HepG2 (cell line): ENCODE measurements around the gene ETV6. TPM values are rescaled to one million over a fixed set of nuclear protein-coding genes. Genes with fewer than 3 reads are reported as not detected.

ENCODE experiments used
- ATAC-seq: fragments of 200-7000 bp; cut with Tn5 transposase; 3 replicates; pipeline ENCODE4 v1.9.1; 2020; ENCODE audit warnings: mild to moderate bottlenecking, moderate library complexity
- BruUV-seq: library from RNA; stranded (reverse); fragments of 400-500 nt; replicated peaks from 2 replicates; lab custom pipeline; 2021; lab: Mats Ljungman, UMichigan
- CTCF ChIA-PET: fragments of 300-600 bp; formaldehyde crosslinking; extraction: SDS; loops from one replicate; lab custom pipeline; 2021; ENCODE audit warnings: low total read pairs, inconsistent platforms, low intra/inter-chr PET ratio; lab: Yijun Ruan, JAX
- POLR2A ChIA-PET: fragments of 350-600 bp; sonication (Branson Sonifier 250); formaldehyde crosslinking; loops from one replicate; lab custom pipeline; 2020; ENCODE audit warnings: antibody characterized with exemption, inconsistent platforms; lab: Yijun Ruan, JAX
- DNase-seq: peaks from one replicate; pipeline ENCODE4 v3.0.0-alpha.2; 2015; ENCODE audit warnings: low spot score
- FAIRE-seq: peaks from 3 replicates; lab custom pipeline; 2011; peaks lifted over from hg19 to GRCh38; lab: Jason Lieb, UNC
- H2AFZ ChIP-seq: one replicate; pipeline ENCODE4 v1.6.1; 2011; ENCODE audit warnings: low read length, inconsistent platforms
- H3K27ac ChIP-seq: fragments of 300-600 bp; 3 replicates; pipeline ENCODE4 v1.8.0; 2011; ENCODE audit warnings: mixed run types, mild to moderate bottlenecking, mixed read lengths, low read length, inconsistent platforms; ENCODE audit not compliant: insufficient read depth; ENCODE audit errors: extremely low read length
- H3K27me3 ChIP-seq, 2 experiments: fragments of 200-600 bp in 1 of 2; 2 replicates in 1 of 2; 3 replicates in 1 of 2; pipeline versions ENCODE4 v1.6.0 to v1.8.0; 2011; ENCODE audit warnings: low read length in 2 of 2, mild to moderate bottlenecking in 2 of 2, moderate library complexity in 2 of 2, inconsistent platforms in 1 of 2; ENCODE audit not compliant: insufficient read depth in 2 of 2, control insufficient read depth in 1 of 2
- H3K36me3 ChIP-seq, 2 experiments: fragments of 200-600 bp in 1 of 2; replicated peaks in 1 of 2; 2 replicates in 1 of 2; 3 replicates in 1 of 2; pipeline versions ENCODE4 v1.5.1 to v1.8.0; 2011; ENCODE audit warnings: low read length in 2 of 2, inconsistent platforms in 1 of 2; ENCODE audit not compliant: insufficient read depth in 2 of 2, control insufficient read depth in 1 of 2
- H3K4me1 ChIP-seq: 2 replicates; pipeline ENCODE4 v1.5.1; 2012; ENCODE audit warnings: low read length, inconsistent platforms; ENCODE audit not compliant: insufficient read depth
- H3K4me2 ChIP-seq: 2 replicates; pipeline ENCODE4 v1.6.0; 2011; ENCODE audit warnings: low read depth, low read length, inconsistent platforms
- H3K4me3 ChIP-seq, 3 experiments: fragments of 200-600 bp in 1 of 3; sonication (generic), shearing (Covaris generic) in 1 of 3; replicated peaks in 1 of 3; 2 replicates each; pipeline ENCODE4 v1.5.1; 2011 to 2016; ENCODE audit warnings: low read length in 3 of 3, inconsistent platforms in 2 of 3, low read depth in 2 of 3, mild to moderate bottlenecking in 2 of 3, control low read depth in 1 of 3, mixed read lengths in 1 of 3; ENCODE audit not compliant: insufficient read depth in 1 of 3
- H3K79me2 ChIP-seq: one replicate; pipeline ENCODE4 v1.6.1; 2011; ENCODE audit warnings: low read length, inconsistent platforms; ENCODE audit not compliant: insufficient read depth
- H3K9ac ChIP-seq: 2 replicates; pipeline ENCODE4 v1.6.0; 2011; ENCODE audit warnings: mild to moderate bottlenecking, low read depth, low read length, inconsistent platforms; ENCODE audit not compliant: insufficient read depth
- H3K9me3 ChIP-seq: 2 replicates; pipeline ENCODE4 v1.5.1; 2012; ENCODE audit warnings: mild to moderate bottlenecking, low read length
- H4K20me1 ChIP-seq: 2 replicates; pipeline ENCODE4 v1.6.0; 2011; ENCODE audit warnings: inconsistent platforms, mild to moderate bottlenecking, low read length, moderate library complexity; ENCODE audit not compliant: insufficient read depth
- CREB1 ChIP-seq, 2 experiments: fragments of 450-650 bp in 1 of 2; IDR thresholded peaks; 2 replicates each; pipeline ENCODE4 v1.6.1; 2016 to 2017; ENCODE audit warnings: control low read depth in 1 of 2, mild to moderate bottlenecking in 1 of 2, missing compliant biosample characterization in 1 of 2, missing genetic modification characterization in 1 of 2
- CREM ChIP-seq, 2 experiments: sonication (generic) in 1 of 2; formaldehyde crosslinking in 1 of 2; IDR thresholded peaks; 2 replicates each; pipeline versions ENCODE4 v1.4.0 to v1.6.1; 2016 to 2020; ENCODE audit warnings: antibody characterized with exemption in 1 of 2, mild to moderate bottlenecking in 1 of 2, missing genetic modification reagents in 1 of 2
- ELF3 ChIP-seq: IDR thresholded peaks from 2 replicates; pipeline ENCODE4 v1.6.1; 2016; ENCODE audit warnings: missing genetic modification reagents, missing compliant biosample characterization
- FOXM1 ChIP-seq: sonication (generic); formaldehyde crosslinking; IDR thresholded peaks from 2 replicates; pipeline ENCODE4 v1.5.0; 2020; ENCODE audit warnings: missing genetic modification reagents
- PAF1 ChIP-seq: IDR thresholded peaks from 2 replicates; pipeline ENCODE4 v1.6.1; 2016; ENCODE audit warnings: missing genetic modification reagents, missing compliant biosample characterization
- PHF8 ChIP-seq: sonication (generic); formaldehyde crosslinking; IDR thresholded peaks from 2 replicates; pipeline ENCODE4 v1.5.0; 2020; ENCODE audit warnings: missing genetic modification reagents
- SP4 ChIP-seq: sonication (generic); formaldehyde crosslinking; IDR thresholded peaks from 2 replicates; pipeline ENCODE4 v1.8.1; 2023; ENCODE audit warnings: mild to moderate bottlenecking, missing genetic modification reagents
- TRAFD1 ChIP-seq: sonication (generic); formaldehyde crosslinking; IDR thresholded peaks from 2 replicates; pipeline ENCODE4 v1.5.1; 2020; ENCODE audit warnings: missing genetic modification reagents, mild to moderate bottlenecking, borderline replicate concordance
- XBP1 ChIP-seq: sonication (generic); formaldehyde crosslinking; IDR thresholded peaks from 2 replicates; pipeline ENCODE4 v1.5.0; 2020; ENCODE audit warnings: missing genetic modification reagents
- ZBTB42 ChIP-seq: sonication (generic); formaldehyde crosslinking; IDR thresholded peaks from 2 replicates; pipeline ENCODE4 v1.5.0; 2020; ENCODE audit warnings: mild to moderate bottlenecking, missing genetic modification reagents
- ZNF788 ChIP-seq: sonication (generic); formaldehyde crosslinking; IDR thresholded peaks from 2 replicates; pipeline ENCODE4 v1.5.0; 2020; ENCODE audit warnings: mild to moderate bottlenecking, missing genetic modification reagents, borderline replicate concordance
- WGBS: methylation state at CpG from one replicate; pipeline ENCODE4 v1.1.6; 2017; ENCODE audit warnings: low lambda C conversion rate; 5-methylcytosine and 5-hydroxymethylcytosine counted together
- in situ Hi-C: cut with HindIII; loops from 2 replicates; pipeline ENCODE4 v1.10.0; 2017; ENCODE audit warnings: low pct_unique_long_range_greater_than_20kb; ENCODE audit not compliant: extremely low pct_ligation_motif_present
- intact Hi-C: fragments of 100-400 bp; cut with micrococcal nuclease; formaldehyde crosslinking; loops from one replicate; pipeline ENCODE4 v1.10.0; 2022; ENCODE audit not compliant: unreplicated experiment
- polyA plus RNA-seq, 8 experiments: library from polyadenylated mRNA; depleted of rRNA in 3 of 8; stranded (reverse) in 7 of 8; unstranded in 1 of 8; fragments of >200 nt; fragmentation: Illumina TruSeq in 4 of 8; extraction: Trizol in 4 of 8; gene quantifications; 2 replicates each; pipeline versions ENCODE4 v1.2.1 to v1.2.3, GENCODE V29; 2011 to 2016; ENCODE audit warnings: low read depth in 4 of 8, missing spikeins in 1 of 8, mixed read lengths in 1 of 8; ENCODE audit not compliant: insufficient read depth in 1 of 8
- total RNA-seq, 5 experiments: library from RNA; depleted of rRNA; stranded (reverse); fragments of >200 nt; fragmentation: Illumina TruSeq; extraction: Trizol; gene quantifications; 2 replicates each; pipeline ENCODE4 v1.2.3, GENCODE V29; 2016; ENCODE audit warnings: low read depth in 1 of 5

Gene ETV6
- total and polyA plus RNA-seq, 2 of the 13 experiments (the other 11 are each of a cell fraction or from before 2014, with no cell fraction given), result 2.2 to 3.0 TPM

DNA sequence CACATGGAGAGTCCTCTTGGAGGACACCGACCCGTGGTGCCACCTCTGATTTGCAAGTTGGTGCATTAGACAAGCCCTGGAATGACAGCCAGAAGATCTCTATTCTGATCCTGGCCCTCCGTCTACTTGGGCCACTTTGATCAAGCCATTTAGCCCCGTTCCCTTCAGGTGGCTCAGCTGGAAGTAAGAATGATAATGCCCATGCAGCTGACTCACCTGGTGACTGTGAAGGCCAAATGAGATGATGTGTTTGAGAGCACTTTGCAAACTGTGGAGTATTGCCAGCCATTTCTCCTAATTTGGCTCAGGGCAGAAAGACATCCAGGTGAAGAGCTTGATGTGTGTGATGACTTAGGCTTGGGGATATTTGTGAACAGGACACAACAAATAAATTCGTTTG lies 165.9 kb downstream of the ETV6 start:
- Histone ChIP-seq H3K27me3 (no peaks in the 10 kb centered on the region), H3K9ac (no peak overlapping the region), H2AFZ (no peak overlapping the region), H4K20me1 (no peaks in the 10 kb centered on the region), H3K9me3 (no peaks in the 10 kb centered on the region), H3K4me2 (no peak overlapping the region), H3K27ac (no peak overlapping the region), H3K79me2 (no peaks in the 10 kb centered on the region), H3K4me3 (no peak overlapping the region), H3K36me3 (no peaks in the 10 kb centered on the region), H3K4me1 (peaks cover 33% of the 10 kb centered on the region)
- ATAC-seq (no peak), FAIRE-seq (no peak), DNase-seq (no peak)
- BruUV-seq, result no TSS peak
- POLR2A ChIA-PET, result no interaction called here
- in situ Hi-C loops, result no loop called here
- WGBS, result 90% methylated on average over 3 of the region's 5 CpGs
- intact Hi-C loops, result loop anchor here (10.0 kb wide), 1 partner anchor 231 kb away; no protein-coding TSS in a partner anchor
- no peak for TF ChIP-seq CREB1 (IDR thresholded peaks at IDR 0.05)
- no peak for TF ChIP-seq CREB1 (CRISPR knock-in tag; IDR thresholded peaks at IDR 0.05)
- no peak for TF ChIP-seq CREM (IDR thresholded peaks at IDR 0.05)
- no peak for TF ChIP-seq CREM (CRISPR knock-in tag; IDR thresholded peaks at IDR 0.05)
- TF ChIP-seq ZBTB42 (CRISPR knock-in tag), result no peak
- no peak for TF ChIP-seq XBP1 (CRISPR knock-in tag)
- no peak for TF ChIP-seq ELF3
- TF ChIP-seq ZNF788 (CRISPR knock-in tag), result no peak
- TF ChIP-seq PAF1 (CRISPR knock-in tag), result no peak
- no peak for TF ChIP-seq PHF8
- TF ChIP-seq SP4 (CRISPR knock-in tag), result no peak
- no peak for TF ChIP-seq TRAFD1
- no peak for TF ChIP-seq FOXM1 (CRISPR knock-in tag)
- CTCF ChIA-PET, result no interaction called here
